ENCODE results near the gene GNAI2.

GNAI2 gene

DNA sequence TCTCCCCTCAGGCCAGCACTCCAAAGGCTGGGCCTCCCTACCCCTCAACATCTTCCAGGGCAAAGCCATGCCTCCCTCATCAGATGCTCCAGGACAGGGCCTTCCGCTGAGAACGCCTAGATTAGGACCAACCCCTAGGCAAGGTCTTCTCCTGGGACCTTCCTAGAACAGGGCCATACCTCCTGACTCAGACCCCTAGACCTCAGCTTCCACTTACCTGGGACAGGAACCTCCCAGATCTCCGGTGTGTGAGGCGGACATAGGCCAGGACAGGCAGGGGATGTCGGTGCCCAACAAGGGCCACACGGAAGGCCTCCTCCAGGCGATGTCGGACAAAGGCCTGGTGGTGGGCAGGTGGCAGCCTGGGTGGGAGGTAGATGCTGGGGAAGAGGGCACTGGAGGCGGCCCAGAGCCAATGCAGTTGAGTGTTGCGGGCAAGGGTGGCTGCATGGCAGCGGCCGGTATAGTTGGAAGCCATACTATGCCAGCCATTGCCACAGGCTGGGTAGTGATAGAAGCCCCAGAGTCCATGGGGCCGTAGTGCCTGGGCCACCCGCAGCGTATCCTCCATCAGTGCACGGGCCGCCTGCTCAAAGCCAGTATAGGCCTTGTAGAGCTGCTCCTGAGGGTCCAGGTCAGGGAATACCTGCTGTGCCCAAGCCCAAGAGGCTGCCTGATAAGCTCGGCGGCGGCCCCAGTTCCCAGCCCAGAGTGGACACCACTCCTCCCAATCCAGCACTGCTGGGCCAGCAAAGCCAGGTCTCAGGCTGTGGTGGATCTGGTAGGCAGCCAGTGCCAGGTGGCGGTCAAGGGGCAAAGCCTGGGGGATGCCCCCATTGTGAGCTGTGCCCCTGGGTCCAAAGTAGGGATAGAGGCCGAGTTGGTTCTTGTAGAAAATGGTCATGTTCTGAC lies 58.7 kb downstream of the GNAI2 start:
- in situ Hi-C loops (cut with MboI; ENCODE audit: low sequenced_read_pairs): no loop called here

DNA sequence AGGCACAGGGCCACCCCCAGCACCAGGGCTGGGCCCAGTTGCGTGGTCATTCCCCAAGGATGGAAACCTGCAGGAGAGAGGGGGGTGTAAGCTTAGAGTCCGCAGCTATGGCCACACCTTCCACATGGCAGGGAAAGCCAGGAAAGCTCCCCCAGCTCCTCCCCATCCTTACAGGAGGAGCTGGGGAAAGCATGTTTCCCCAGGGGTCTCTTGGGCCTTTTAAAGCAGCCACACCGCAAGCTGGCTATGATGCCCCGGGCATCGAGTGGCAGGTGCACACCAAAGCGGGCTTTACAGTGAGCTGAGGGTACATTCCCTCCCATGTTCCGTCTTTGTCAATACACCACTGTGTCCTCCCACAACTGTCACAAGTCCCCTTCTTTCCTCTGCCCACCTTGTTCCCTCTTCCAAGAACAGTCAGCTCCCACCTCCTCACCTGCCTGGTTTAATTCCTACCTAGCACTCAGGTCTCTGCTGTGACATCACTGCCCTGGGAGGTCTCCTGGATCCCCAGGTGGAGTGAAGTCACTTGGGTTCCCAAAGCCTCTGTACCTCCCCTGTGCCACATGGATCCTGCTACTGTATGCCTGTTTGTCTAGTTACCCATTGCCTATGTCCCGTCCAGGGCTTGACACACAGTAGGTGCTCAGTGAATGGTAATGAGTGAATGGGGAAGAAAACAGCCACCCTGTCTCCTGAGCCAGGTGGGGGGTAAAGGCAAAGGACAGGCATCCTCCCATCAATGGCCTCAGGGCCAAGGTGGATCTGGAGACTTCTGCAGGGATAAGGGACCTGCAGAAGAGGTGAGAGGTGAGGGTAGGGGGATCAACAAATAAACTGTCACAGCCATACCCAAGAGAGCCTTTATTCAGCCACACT lies 59.8 kb downstream of the GNAI2 start:
- in situ Hi-C loops (cut with MboI; ENCODE audit: low sequenced_read_pairs): no loop called here

DNA sequence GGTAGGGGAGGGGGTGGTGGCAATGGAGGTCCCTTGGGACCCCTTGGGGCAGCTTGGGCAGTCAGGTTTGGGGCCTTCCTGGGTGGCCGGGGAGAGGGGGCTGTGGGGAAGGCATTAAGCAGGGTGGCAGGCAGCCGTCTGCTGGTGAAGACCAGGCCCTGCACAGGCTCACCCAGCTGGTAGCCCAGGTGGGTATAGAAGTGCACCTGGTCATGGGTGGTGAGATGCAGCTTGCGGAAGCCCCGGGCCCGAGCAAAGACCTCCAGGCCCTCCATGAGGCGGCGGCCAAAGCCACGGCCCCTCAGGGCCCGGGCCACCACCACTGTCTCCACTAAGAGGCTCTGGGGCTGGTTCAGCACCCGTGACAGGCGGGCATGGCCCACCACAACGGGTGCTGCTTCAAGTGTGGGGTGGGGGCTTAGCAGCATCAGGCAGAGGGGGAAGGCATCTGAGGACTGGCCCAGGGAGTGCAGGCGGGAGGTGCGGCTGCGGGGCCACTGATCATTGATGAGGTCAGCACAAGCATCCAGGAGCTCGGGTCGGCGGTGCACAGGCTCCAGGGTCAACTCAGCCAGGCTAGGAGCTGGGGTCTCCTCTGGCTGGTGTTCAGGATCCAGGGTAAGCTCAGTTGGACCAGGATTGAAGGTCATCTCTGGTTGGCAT lies 60.8 kb downstream of the GNAI2 start:
- in situ Hi-C loops (cut with MboI; ENCODE audit: low sequenced_read_pairs): no loop called here

DNA sequence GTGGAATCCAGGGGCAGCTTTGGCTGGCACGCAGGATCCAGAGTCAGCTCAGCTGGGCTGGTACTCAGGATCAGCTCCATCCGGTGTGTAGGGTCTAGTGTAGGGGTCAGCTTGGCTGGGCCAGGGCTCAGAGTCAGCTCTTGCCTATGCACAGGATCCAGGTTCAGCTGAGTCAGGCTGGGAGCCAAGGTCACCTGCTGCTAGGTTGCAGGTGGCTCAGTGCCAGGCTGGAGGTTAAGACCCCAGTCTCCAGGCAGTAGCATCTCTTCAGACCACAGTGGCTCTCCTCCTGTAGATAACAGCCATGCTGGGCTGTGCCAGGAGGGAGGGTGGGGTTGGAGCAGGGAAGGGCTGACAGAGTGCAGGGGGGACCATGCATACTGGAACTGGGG lies 61.4 kb downstream of the GNAI2 start:
- in situ Hi-C loops (cut with MboI; ENCODE audit: low sequenced_read_pairs): no loop called here

DNA sequence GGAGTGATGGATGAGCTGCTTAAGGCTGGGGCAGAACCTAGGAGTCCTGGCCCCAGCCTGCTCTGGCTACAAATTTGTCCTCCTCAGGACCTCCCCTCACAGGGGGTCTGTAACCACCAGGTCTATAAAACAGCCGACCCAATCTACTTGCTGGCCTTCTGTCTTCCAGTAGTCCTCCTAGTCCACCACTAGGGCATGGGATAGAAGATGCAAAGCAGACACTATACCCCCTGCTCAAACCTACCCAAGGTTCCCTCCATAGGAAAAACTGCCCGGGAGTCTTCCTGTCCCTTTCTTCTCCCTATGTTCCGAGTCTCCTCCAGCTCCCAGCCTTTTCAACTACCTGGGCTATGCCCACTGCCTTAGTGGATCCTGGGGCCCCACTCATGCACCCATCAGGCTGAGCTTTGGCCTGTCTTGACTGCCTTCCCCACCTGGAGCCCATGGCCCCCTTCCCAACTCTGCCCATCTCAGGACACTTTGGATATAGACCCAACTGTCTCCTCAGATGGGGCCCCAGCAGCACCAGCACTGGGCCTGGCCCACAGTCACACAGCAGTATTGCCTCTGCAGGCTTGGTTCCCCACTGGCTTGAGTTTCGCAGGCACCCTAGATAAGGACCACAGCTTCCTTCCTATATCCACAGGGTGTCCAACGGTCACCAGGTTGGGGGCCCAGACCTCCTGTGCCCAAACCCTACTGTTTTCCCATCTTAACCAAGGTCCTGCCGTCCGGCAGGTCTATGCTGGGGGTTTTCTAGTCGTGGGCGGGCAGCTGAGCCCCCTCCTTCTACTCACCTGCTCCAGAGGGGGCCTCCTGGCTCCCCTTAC lies 62.1 kb downstream of the GNAI2 start:
- in situ Hi-C loops (cut with MboI; ENCODE audit: low sequenced_read_pairs): no loop called here

DNA sequence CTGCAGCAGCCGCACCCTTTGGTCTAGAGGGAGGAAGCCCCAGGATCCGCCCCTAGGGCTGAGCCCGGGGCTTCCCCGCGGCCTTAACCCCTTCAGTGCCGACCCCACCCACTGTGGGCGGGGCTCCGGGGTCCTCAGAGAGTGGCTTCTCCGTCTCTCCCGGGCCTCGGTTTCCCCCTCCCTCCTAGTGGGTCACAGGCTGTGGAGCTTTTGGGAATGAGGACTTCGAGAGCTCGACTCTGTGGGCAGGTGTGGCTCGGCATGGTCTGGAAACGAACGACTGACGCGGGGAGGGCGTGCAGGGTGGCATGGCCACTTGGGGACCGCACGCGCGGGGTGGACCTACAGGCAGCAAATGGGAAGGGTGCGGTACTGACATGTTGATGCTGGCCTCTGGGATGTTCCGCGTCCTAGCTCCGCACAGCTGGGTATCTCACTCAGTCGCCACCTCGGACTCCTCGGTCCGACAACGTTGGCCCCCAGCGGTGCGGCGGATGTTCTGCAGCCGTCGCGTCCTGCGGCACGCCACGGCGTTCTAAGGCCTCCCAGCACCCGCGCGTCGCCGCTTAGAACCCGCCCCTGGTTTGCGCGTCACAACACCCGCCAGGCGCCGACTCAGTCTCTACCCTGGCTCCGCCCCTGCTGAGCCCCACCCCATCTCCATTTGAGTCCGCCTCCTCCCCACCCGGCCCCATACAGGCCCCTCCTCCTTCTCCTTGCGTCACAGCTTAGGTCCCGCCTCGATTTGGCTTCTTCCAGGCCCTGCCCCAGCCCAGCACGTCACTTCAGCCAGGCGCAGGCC lies 63.0 kb downstream of the GNAI2 start, which contains the start of the genes HYAL3 and NAA80:
Gene HYAL3 (minus strand): TSS at position 570 of the 802 bp plus-strand sequence. CDS start 3,803 bp downstream, outside the sequence.
Gene NAA80 (minus strand): TSS at position 570 of the 802 bp plus-strand sequence. CDS start 1,942 bp downstream, outside the sequence.
- in situ Hi-C loops (cut with MboI; ENCODE audit: low sequenced_read_pairs): no loop called here

DNA sequence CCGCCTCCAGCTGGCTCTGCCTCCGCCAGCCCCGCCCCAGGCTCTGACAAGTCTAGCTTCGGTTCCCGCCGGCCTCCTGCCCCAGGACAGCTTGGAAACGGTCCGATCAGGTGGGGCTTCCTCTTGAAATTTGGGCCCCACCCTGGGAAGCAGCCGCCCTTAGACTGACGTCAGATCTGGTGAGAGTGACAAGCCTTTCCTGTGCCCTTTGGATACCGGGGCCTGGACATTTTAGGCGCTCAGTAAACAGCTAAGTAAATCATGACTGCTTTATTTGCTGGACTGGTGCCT lies 63.6 kb downstream of the GNAI2 start:
- in situ Hi-C loops (cut with MboI; ENCODE audit: low sequenced_read_pairs): no loop called here

DNA sequence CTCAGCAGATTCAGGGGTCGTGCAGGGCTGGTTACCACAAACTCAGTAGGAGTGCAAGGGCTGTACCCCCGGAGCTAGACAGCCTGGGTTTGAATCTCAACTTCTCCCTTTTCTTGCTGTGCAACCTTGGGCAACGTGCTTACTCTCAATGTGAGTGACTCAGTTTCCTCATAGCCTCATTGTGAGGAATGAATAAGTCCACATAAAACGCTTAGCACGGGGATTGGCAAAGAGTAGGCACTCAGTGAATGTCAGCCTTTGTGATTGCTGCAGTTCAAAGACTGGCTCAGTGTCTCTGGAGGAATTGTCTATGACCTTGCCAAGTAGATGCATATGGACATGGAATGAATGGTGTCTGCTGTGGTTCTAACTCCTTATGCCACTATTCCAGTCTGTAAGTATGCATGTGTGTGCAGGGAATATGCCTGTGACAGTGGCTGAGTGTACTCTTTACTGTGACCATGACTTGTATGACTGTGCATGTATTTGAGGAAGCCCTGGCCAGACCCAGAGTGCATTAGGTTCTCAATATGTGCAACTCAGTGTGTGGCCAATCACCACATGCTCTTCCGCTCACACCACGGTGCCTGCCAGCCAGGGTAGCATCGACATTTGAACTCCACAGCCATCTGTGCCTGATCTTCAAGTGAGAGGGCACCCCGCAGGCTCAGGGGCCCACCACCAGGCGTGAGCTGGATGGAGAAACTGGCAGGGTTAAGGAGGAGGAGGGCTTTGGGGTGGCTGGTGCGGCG lies 64.1 kb downstream of the GNAI2 start:
- in situ Hi-C loops (cut with MboI; ENCODE audit: low sequenced_read_pairs): no loop called here

DNA sequence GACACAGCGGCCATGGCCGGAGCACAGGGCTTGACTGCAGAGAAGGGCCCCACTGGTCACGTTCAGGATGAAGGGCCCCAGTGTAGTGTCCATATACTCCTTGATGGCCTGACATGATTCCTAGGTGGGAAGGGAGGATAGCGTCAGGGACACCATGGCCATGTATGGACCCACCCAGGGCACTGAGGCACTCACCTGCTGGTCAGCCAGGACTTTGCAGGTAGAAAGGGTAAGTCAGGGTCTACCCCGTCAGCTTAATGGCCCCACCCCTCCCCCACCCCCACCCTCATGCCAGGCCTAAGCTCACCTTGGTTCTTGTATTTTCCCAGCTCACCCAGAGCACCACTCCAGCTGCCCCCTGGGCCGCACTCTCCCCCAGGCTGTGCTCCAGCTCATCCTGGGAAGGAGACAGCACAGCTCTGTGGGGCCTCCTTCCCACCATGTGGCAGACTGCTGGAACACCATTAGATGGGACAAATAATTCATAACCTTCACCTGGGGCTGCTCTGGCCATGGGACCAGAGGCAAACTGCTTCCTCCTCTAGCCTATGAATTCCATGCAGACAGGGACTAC lies 64.8 kb downstream of the GNAI2 start:
- in situ Hi-C loops (cut with MboI; ENCODE audit: low sequenced_read_pairs): no loop called here

DNA sequence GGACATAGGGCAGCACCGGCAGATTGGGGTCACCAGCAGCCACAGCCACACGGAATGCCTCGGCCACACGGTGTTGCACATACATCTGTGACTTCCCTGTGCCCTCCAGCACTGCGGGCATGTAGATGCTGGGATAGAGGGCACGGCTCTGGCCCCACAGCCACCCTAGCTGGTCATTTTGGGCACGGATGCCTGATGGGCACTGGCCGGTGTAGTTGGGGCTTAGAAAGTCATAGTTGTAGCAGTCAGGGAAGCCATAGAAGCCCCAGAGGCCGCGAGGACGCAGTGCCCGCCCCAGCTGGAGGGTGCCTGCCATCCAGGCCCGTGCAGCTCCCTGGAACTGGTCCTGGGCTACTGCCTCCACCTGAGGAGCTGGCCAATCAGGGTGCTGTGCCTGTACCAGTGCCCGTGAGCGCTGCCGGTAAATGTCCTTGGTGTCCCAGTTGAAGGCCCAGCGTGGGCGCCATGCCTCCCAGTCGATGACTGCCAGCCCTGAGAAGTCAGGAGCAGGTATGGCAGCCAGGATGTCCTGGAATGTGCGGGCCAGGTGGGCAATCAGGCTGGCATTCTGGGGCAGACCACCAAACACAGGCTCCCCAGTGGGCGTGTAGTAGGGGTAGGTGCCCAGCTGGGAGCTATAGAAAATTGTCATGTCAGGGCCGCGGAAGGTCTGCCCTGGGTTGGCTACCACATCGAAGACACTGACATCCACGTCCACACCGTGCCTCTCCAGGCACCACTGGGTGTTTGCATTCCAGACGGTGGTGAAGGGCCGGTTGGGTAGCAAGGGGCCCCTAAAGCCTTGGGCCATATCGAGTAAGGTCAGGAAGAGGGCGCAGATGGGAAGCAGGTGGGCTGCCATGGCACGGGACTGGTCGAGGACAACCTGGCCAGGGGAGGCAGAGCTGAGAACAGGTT lies 66.3 kb downstream of the GNAI2 start:
- in situ Hi-C loops (cut with MboI; ENCODE audit: low sequenced_read_pairs): no loop called here

DNA sequence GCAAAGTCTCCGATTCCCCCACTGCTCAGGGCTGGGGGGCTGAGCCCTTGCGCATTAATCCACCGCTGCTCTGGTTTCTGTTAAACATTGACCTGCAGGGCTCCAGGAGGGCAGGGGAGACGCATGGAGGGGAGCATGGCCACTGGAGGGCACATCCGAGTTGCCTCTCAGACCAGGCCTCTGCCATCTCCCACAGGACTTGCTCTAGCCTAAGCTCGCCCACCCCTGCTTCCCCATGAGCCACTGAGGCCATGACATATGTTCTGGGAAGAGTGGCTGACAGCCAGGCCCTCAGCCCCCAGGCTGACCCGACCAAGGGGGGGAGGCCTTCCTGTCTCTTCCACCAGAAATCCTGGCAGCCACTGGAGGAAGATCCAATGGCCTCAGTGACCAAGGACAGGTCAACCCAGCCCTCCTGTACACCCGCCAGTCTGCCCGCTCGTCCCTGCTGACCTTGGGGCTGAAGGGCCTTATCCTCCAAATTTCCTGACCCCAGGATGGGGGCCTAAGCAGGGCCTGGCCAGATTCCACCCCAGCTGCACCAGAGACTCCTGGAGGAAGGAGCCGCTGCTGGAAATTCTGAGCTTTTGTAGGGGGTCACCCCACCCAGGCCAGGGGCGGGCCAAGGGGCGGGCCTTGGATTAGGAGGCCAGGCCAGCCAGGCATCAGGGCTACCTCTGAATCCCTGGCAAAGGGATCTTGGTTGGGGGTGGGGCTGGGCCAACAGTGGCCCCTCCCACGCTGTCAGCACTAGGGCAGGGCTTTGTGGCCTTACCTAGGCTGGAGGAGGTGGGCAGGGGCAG lies 67.2 kb downstream of the GNAI2 start, which contains the start of gene HYAL1:
Gene HYAL1 (minus strand): TSS at position 562 of the 803 bp plus-strand sequence. CDS start 618 bp downstream, outside the sequence.
- in situ Hi-C loops (cut with MboI; ENCODE audit: low sequenced_read_pairs): no loop called here

DNA sequence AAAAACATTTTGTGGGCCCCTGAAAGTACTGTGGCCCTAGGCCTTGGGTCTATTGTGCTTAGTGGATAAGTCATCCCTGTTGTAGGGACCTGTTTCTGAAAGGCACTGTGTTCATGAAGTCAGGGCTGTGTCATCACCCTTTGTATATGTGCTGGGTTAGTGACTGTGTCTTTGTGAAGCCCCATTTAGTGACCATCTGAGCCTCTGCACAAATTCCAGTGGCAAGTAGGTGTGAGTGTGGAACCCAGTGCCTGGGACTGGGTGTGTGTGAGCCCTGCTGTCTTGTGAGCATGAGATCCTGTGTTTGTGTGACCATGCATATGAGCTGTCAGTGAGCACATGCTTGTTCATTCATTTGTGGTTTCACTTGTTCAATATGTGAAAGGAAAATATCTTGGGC lies 68.6 kb downstream of the GNAI2 start:
- in situ Hi-C loops (cut with MboI; ENCODE audit: low sequenced_read_pairs): no loop called here

Data from HL-60/S4 (cell line).